Ascending aorta (tissue), 2 donors: Measurements from ENCODE around the gene SSH2. TPM values are rescaled to one million over a fixed set of nuclear protein-coding genes. Genes with fewer than 3 reads are reported as not detected.

Experiments
- DNase-seq, 2 donors: peaks; one replicate each; pipeline ENCODE4 v3.0.0-alpha.2; 2019; ENCODE audit warnings: low spot score in 2 of 2
- H3K27ac ChIP-seq, 2 donors: fragments of 200-600 bp; sonication (generic); one replicate each; pipeline ENCODE4 v1.5.1; 2016 to 2017; ENCODE audit warnings: mild to moderate bottlenecking in 1 of 2
- H3K27me3 ChIP-seq: fragments of 200-600 bp; sonication (generic); one replicate; pipeline ENCODE4 v1.5.1; 2017
- H3K36me3 ChIP-seq, 2 donors: fragments of 200-600 bp; sonication (generic); one replicate each; pipeline ENCODE4 v1.5.1; 2016
- H3K4me1 ChIP-seq, 2 donors: fragments of 200-600 bp; sonication (generic); one replicate each; pipeline ENCODE4 v1.5.1; 2016 to 2017; ENCODE audit warnings: mild to moderate bottlenecking in 1 of 2
- H3K4me3 ChIP-seq, 2 donors: fragments of 200-600 bp; sonication (generic); one replicate each; pipeline ENCODE4 v1.5.1; 2016 to 2017; ENCODE audit warnings: mild to moderate bottlenecking in 1 of 2
- H3K9me3 ChIP-seq, 2 donors: fragments of 200-600 bp; sonication (generic); one replicate each; pipeline ENCODE4 v1.5.1; 2016
- CTCF ChIP-seq, 3 experiments: fragments of 200-600 bp in 2 of 3; fragments of 450-650 bp in 1 of 3; sonication (generic) in 2 of 3; IDR thresholded peaks; one replicate each; pipeline ENCODE4 v1.5.1; 2016 to 2019; ENCODE audit warnings: antibody characterized with exemption in 3 of 3, mild to moderate bottlenecking in 1 of 3, moderate library complexity in 1 of 3
- intact Hi-C: fragments of 100-400 bp; cut with DNase I; formaldehyde crosslinking; loops from one replicate; pipeline ENCODE4 v1.15.1; 2023
- total RNA-seq: library from RNA; depleted of rRNA; stranded (reverse); fragments of >200 nt; gene quantifications from one replicate; pipeline ENCODE4 v1.1.0, GENCODE V29; 2016

SSH2 gene
- total RNA-seq, 1 donor from 2014 or later: 7.9 TPM

DNA sequence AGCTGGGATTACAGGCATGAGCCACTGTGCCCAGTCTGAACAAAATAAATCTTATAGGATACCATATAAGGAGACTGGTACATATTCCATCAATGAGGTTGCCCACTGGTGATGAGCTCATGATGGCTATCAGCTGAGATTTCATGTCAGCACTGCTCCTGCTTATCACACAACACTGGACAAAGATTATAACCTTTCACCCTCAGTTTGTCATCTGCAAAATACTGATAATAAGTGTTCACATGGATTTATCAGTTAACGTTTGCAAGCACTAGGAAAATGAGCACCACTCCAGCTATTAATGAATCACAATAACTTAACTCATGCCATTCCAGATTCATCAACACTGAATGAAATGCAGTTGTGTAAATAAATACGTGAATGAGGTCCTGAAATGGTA is 83.7 kb downstream of the SSH2 start:
- no peak for TF ChIP-seq CTCF (IDR thresholded peaks at IDR 0.05)
- H3K4me1 ChIP-seq: no peaks in the 10 kb centered on the region
- H3K36me3 ChIP-seq: no peaks in the 10 kb centered on the region
- DNase-seq: no peak
- no peak overlapping the region for H3K4me3 ChIP-seq
- no peaks in the 10 kb centered on the region for H3K27me3 ChIP-seq
- no peak overlapping the region for H3K27ac ChIP-seq
- intact Hi-C loops: no loop called here
- no peaks in the 10 kb centered on the region for H3K9me3 ChIP-seq

DNA sequence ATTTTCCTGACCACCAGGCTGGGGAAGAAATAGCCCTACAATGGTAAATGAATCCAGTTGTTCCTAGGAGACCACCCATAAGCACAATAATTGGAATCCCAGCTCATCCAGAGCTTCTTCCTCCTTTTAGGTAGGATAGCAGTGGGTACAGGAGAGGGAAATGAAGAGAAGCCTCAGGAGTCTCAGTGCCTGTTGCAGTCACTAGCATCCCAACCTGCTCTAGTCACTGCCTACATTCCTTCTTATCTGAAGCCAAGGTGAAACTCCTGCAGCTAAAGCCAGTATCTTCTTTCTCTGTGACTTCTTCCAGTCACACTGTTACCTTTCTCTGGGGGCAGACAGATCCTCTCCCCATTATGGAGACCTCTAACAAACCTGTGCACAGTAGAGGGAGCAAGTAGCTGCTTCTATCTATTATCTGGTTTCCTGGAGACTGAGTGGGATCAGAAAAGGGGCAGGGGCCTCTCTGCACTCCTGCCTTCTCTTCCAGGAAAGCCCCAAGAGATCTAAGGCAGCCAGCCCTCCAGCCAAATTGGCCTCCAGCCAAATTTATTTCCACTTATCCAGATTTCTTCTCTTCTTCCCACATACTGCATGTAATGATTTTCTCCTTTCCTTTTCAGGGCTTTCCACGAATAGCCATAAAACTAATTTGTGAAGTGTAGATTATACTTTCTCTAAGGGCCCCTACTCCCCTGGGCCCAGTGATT is 85.5 kb downstream of the SSH2 start:
- no peaks in the 10 kb centered on the region for H3K36me3 ChIP-seq
- no peaks in the 10 kb centered on the region for H3K4me1 ChIP-seq
- H3K27ac ChIP-seq: no peak overlapping the region
- intact Hi-C loops: no loop called here
- H3K9me3 ChIP-seq: no peaks in the 10 kb centered on the region
- no peak for DNase-seq
- TF ChIP-seq CTCF (IDR thresholded peaks at IDR 0.05): no peak
- H3K27me3 ChIP-seq: no peaks in the 10 kb centered on the region
- no peak overlapping the region for H3K4me3 ChIP-seq

- Histone ChIP-seq H3K27me3 (no peaks in the 10 kb centered on the region), H3K36me3 (no peaks in the 10 kb centered on the region), H3K4me1 (no peaks in the 10 kb centered on the region), H3K9me3 (no peaks in the 10 kb centered on the region), H3K4me3 (no peak overlapping the region), H3K27ac (no peak overlapping the region)
- intact Hi-C loops: no loop called here
- TF ChIP-seq CTCF (IDR thresholded peaks at IDR 0.05): no peak
- DNase-seq: no peak
Measured at GRCh38 chr17:29840884-29841283, 89.1 kb downstream of the SSH2 start.

DNA sequence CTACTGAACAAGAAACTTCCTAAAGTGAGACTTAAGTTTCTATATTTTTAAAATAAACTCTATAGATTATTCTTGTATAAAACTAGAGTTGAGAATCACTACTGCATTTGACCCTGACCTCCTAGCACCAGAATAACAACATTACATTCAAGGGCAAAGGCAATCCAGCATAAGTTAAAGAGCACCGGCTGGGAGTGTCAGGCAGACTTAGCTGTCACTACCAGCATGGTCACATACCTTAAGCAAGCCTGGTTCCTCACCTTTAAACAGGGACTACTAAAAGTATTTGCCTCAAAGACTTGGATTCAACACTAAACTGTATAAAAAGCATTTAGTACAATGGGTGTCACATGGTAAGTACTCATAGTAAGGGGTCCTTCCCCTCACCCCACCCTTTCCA is 90.4 kb downstream of the SSH2 start:
- no peak for TF ChIP-seq CTCF (IDR thresholded peaks at IDR 0.05)
- intact Hi-C loops: no loop called here
- Histone ChIP-seq H3K4me3 (no peak overlapping the region), H3K4me1 (no peaks in the 10 kb centered on the region), H3K9me3 (no peaks in the 10 kb centered on the region), H3K27ac (no peak overlapping the region), H3K36me3 (no peaks in the 10 kb centered on the region), H3K27me3 (no peaks in the 10 kb centered on the region)
- no peak for DNase-seq

GRCh38 chr17:29838961-29839360 is 91.1 kb downstream of the SSH2 start:
- no peaks in the 10 kb centered on the region for H3K27me3 ChIP-seq
- DNase-seq: no peak
- H3K4me3 ChIP-seq: no peak overlapping the region
- no peak for TF ChIP-seq CTCF (IDR thresholded peaks at IDR 0.05)
- no peaks in the 10 kb centered on the region for H3K4me1 ChIP-seq
- no peaks in the 10 kb centered on the region for H3K36me3 ChIP-seq
- H3K9me3 ChIP-seq: no peaks in the 10 kb centered on the region
- intact Hi-C loops: no loop called here
- H3K27ac ChIP-seq: no peak overlapping the region

- Histone ChIP-seq H3K27ac (no peak overlapping the region), H3K4me3 (no peak overlapping the region), H3K4me1 (no peaks in the 10 kb centered on the region), H3K9me3 (no peaks in the 10 kb centered on the region), H3K27me3 (no peaks in the 10 kb centered on the region), H3K36me3 (no peaks in the 10 kb centered on the region)
- no peak for DNase-seq
- intact Hi-C loops: no loop called here
- TF ChIP-seq CTCF (IDR thresholded peaks at IDR 0.05): no peak
Measured at GRCh38 chr17:29837531-29837930, 92.5 kb downstream of the SSH2 start.
